HepG2 (cell line): ENCODE data around the gene ARIH2. TPM values are rescaled to one million over a fixed set of nuclear protein-coding genes. Genes with fewer than 3 reads are reported as not detected.

Source experiments
- ERF ChIP-seq: IDR thresholded peaks from 2 replicates; pipeline ENCODE4 v1.6.1; 2018; ENCODE audit warnings: missing biosample characterization, missing genetic modification reagents
- HDAC1 ChIP-seq: sonication (generic); formaldehyde crosslinking; IDR thresholded peaks from 2 replicates; pipeline ENCODE4 v1.5.1; 2020; ENCODE audit warnings: mild to moderate bottlenecking, missing genetic modification reagents
- HNRNPLL ChIP-seq: fragments of 200-400 bp; formaldehyde crosslinking; IDR thresholded peaks from 2 replicates; pipeline ENCODE4 v1.6.1; 2017; ENCODE audit warnings: mild to moderate bottlenecking, low read depth, low read length; ENCODE audit not compliant: poor library complexity, severe bottlenecking
- KDM2A ChIP-seq: sonication (generic); formaldehyde crosslinking; IDR thresholded peaks from 2 replicates; pipeline ENCODE4 v1.4.0; 2020; ENCODE audit warnings: low read depth, missing genetic modification reagents, borderline replicate concordance
- KLF11 ChIP-seq: IDR thresholded peaks from 2 replicates; pipeline ENCODE4 v1.6.1; 2016; ENCODE audit warnings: missing compliant biosample characterization
- MAFK ChIP-seq, 2 experiments: IDR thresholded peaks in 1 of 2; conservative IDR thresholded peaks in 1 of 2; 2 replicates each; pipeline ENCODE4 v1.6.1; 2011; ENCODE audit warnings: improper control_type of control experiment in 2 of 2, low read length in 2 of 2
- MATR3 ChIP-seq: sonication (generic); formaldehyde crosslinking; IDR thresholded peaks from 2 replicates; pipeline ENCODE4 v1.4.0; 2020; ENCODE audit warnings: missing genetic modification reagents
- MEIS1 ChIP-seq: sonication (generic); formaldehyde crosslinking; IDR thresholded peaks from 2 replicates; pipeline ENCODE4 v1.9.0; 2021; ENCODE audit warnings: mild to moderate bottlenecking, missing genetic modification reagents, moderate library complexity, borderline replicate concordance
- RFX3 ChIP-seq: IDR thresholded peaks from 2 replicates; pipeline ENCODE4 v1.6.1; 2016; ENCODE audit warnings: missing biosample characterization, missing genetic modification reagents
- RNF2 ChIP-seq: fragments of 450-650 bp; conservative IDR thresholded peaks from 2 replicates; pipeline ENCODE4 v1.6.1; 2016; ENCODE audit warnings: low read depth
- SRF ChIP-seq: IDR thresholded peaks from 2 replicates; pipeline ENCODE4 v1.6.1; 2011; ENCODE audit warnings: mild to moderate bottlenecking, low read depth, low read length, moderate library complexity
- TRIM24 ChIP-seq: sonication (generic); formaldehyde crosslinking; IDR thresholded peaks from 2 replicates; pipeline ENCODE4 v1.8.0; 2022; ENCODE audit warnings: mild to moderate bottlenecking, missing genetic modification reagents
- U2AF2 ChIP-seq: fragments of 200-400 bp; formaldehyde crosslinking; IDR thresholded peaks from 2 replicates; pipeline ENCODE4 v1.6.1; 2017; ENCODE audit warnings: low read depth, mild to moderate bottlenecking, low read length
- ZBTB38 ChIP-seq: sonication (generic); formaldehyde crosslinking; IDR thresholded peaks from 2 replicates; pipeline ENCODE4 v1.5.1; 2020; ENCODE audit warnings: mild to moderate bottlenecking, missing genetic modification reagents
- ZFP36 ChIP-seq: fragments of 150-350 bp; IDR thresholded peaks from 2 replicates; pipeline ENCODE4 v1.6.1; 2018; ENCODE audit warnings: borderline replicate concordance, low read length, low read depth; ENCODE audit not compliant: partially characterized antibody
- ZNF367 ChIP-seq: sonication (generic); formaldehyde crosslinking; IDR thresholded peaks from 2 replicates; pipeline ENCODE4 v1.4.0; 2020; ENCODE audit warnings: missing genetic modification reagents, borderline replicate concordance
- ZNF850 ChIP-seq: sonication (generic); formaldehyde crosslinking; conservative IDR thresholded peaks from 2 replicates; pipeline ENCODE4 v1.9.0; 2021; ENCODE audit warnings: mild to moderate bottlenecking, missing genetic modification reagents
- polyA plus RNA-seq, 8 experiments: library from polyadenylated mRNA; depleted of rRNA in 3 of 8; stranded (reverse) in 7 of 8; unstranded in 1 of 8; fragments of >200 nt; fragmentation: Illumina TruSeq in 4 of 8; extraction: Trizol in 4 of 8; gene quantifications; 2 replicates each; pipeline versions ENCODE4 v1.2.1 to v1.2.3, GENCODE V29; 2011 to 2016; ENCODE audit warnings: low read depth in 4 of 8, missing spikeins in 1 of 8, mixed read lengths in 1 of 8; ENCODE audit not compliant: insufficient read depth in 1 of 8
- total RNA-seq, 5 experiments: library from RNA; depleted of rRNA; stranded (reverse); fragments of >200 nt; fragmentation: Illumina TruSeq; extraction: Trizol; gene quantifications; 2 replicates each; pipeline ENCODE4 v1.2.3, GENCODE V29; 2016; ENCODE audit warnings: low read depth in 1 of 5
- TF ChIP-seq, protein P1 (sequence below): sonication (generic); formaldehyde crosslinking; IDR thresholded peaks from 2 replicates; pipeline ENCODE4 v1.4.0; 2020; ENCODE audit warnings: mild to moderate bottlenecking, missing genetic modification reagents, borderline replicate concordance
- TF ChIP-seq, protein P2 (sequence below): sonication (generic); formaldehyde crosslinking; IDR thresholded peaks from 2 replicates; pipeline ENCODE4 v1.8.1; 2023; ENCODE audit warnings: missing genetic modification reagents, inconsistent platforms, borderline replicate concordance
- TF ChIP-seq, protein P3 (sequence below): sonication (generic); formaldehyde crosslinking; IDR thresholded peaks from 2 replicates; pipeline ENCODE4 v1.8.1; 2023; ENCODE audit warnings: mild to moderate bottlenecking, inconsistent platforms, moderate library complexity, missing genetic modification reagents, borderline replicate concordance
- TF ChIP-seq, protein P4 (sequence below): sonication (generic); formaldehyde crosslinking; IDR thresholded peaks from 2 replicates; pipeline ENCODE4 v1.8.1; 2023; ENCODE audit warnings: mild to moderate bottlenecking, missing genetic modification reagents, borderline replicate concordance
- TF ChIP-seq, protein P5 (sequence below): sonication (generic); formaldehyde crosslinking; IDR thresholded peaks from 2 replicates; pipeline ENCODE4 v1.5.1; 2020; ENCODE audit warnings: missing genetic modification reagents, mild to moderate bottlenecking, borderline replicate concordance

The ARIH2 gene
- total and polyA plus RNA-seq, 2 of the 13 experiments (the other 11 are each of a cell fraction or from before 2014, with no cell fraction given): 64.8 to 83.3 TPM

DNA sequence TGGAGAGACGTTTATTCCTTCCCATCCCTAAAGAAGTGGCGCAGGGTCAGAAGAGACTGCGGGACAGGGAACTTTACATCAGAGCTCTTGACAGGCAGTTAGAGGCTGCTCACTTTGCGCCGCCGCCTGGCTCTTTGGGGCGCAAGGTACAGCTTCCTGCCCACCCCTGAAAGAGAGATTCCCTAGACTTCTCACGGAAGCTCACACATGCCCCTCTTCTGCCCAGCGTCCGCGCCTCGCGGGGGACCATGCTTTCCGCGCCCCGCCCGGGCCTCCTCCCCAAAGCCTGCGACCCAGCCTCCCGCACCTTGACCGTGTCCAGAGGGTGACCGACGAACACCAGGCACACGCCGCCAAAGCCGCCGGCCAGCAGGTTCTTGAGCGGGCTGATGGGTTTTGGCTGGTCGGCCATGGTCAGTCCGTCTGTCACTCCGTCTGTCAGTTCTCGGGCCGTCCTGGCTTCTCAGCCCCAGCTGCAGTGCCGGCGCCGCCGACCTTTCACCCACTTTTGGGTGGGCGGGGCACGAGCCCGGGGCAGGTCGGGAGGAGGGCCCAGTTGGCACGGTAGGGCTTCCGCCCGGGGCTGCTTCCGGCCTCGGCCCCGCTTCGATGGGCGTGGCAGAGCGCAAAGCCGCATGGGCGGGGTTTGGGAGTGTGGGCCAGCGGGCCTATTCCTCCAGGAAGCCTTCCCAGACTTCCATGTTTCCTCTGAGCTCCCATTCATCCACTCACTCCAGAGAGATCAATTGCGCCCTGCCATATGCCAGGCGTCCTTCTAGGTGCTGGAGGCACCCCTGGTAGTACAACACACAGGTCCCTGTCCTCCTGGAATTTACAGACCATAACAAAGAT is 20.0 kb upstream of the ARIH2 start, which contains the start of gene SLC25A20 (continued):
- TF ChIP-seq, protein P1, sequence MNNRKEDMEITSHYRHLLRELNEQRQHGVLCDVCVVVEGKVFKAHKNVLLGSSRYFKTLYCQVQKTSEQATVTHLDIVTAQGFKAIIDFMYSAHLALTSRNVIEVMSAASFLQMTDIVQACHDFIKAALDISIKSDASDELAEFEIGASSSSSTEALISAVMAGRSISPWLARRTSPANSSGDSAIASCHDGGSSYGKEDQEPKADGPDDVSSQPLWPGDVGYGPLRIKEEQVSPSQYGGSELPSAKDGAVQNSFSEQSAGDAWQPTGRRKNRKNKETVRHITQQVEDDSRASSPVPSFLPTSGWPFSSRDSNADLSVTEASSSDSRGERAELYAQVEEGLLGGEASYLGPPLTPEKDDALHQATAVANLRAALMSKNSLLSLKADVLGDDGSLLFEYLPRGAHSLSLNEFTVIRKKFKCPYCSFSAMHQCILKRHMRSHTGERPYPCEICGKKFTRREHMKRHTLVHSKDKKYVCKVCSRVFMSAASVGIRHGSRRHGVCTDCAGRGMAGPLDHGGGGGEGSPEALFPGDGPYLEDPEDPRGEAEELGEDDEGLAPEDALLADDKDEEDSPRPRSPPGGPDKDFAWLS (CRISPR knock-in tag): no peak
- TF ChIP-seq, protein P2, sequence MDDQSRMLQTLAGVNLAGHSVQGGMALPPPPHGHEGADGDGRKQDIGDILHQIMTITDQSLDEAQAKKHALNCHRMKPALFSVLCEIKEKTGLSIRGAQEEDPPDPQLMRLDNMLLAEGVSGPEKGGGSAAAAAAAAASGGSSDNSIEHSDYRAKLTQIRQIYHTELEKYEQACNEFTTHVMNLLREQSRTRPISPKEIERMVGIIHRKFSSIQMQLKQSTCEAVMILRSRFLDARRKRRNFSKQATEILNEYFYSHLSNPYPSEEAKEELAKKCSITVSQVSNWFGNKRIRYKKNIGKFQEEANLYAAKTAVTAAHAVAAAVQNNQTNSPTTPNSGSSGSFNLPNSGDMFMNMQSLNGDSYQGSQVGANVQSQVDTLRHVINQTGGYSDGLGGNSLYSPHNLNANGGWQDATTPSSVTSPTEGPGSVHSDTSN (CRISPR knock-in tag): no peak
- TF ChIP-seq, protein P3, sequence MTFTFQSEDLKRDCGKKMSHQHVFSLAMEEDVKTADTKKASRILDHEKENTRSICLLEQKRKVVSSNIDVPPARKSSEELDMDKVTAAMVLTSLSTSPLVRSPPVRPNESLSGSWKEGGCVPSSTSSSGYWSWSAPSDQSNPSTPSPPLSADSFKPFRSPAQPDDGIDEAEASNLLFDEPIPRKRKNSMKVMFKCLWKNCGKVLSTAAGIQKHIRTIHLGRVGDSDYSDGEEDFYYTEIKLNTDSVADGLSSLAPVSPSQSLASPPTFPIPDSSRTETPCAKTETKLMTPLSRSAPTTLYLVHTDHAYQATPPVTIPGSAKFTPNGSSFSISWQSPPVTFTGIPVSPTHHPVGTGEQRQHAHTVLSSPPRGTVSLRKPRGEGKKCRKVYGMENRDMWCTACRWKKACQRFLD (CRISPR knock-in tag): no peak
- TF ChIP-seq ZNF367 (no peak), U2AF2 (no peak), KLF11 (no peak), SRF (no peak), HNRNPLL (peak; percentile 68), ERF (CRISPR knock-in tag) (peak; percentile 65; the same call in 1 of the 2 replicates), MAFK (conservative IDR thresholded peaks at IDR 0.05 in 1 of 2, IDR thresholded peaks at IDR 0.05 in 1 of 2; ENCODE audit: low read length in 2 of 2) (no peak), ZNF850 (0 out of 2 replicates have a peak, but pooled peaks have one; percentile 75), KDM2A (peak; percentile 82; the same call in 1 of the 2 replicates), TRIM24 (CRISPR knock-in tag) (no peak), RFX3 (CRISPR knock-in tag) (no peak), MATR3 (CRISPR knock-in tag) (no peak), RNF2 (no peak), MEIS1 (CRISPR knock-in tag) (peak; percentile 58; the same call in 1 of the 2 replicates), ZBTB38 (CRISPR knock-in tag) (no peak), ZFP36 (peak; percentile 100), HDAC1 (CRISPR knock-in tag) (peak; percentile 97)
- TF ChIP-seq, protein P4, sequence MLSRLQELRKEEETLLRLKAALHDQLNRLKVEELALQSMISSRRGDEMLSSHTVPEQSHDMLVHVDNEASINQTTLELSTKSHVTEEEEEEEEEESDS: no peak
- TF ChIP-seq, protein P5, sequence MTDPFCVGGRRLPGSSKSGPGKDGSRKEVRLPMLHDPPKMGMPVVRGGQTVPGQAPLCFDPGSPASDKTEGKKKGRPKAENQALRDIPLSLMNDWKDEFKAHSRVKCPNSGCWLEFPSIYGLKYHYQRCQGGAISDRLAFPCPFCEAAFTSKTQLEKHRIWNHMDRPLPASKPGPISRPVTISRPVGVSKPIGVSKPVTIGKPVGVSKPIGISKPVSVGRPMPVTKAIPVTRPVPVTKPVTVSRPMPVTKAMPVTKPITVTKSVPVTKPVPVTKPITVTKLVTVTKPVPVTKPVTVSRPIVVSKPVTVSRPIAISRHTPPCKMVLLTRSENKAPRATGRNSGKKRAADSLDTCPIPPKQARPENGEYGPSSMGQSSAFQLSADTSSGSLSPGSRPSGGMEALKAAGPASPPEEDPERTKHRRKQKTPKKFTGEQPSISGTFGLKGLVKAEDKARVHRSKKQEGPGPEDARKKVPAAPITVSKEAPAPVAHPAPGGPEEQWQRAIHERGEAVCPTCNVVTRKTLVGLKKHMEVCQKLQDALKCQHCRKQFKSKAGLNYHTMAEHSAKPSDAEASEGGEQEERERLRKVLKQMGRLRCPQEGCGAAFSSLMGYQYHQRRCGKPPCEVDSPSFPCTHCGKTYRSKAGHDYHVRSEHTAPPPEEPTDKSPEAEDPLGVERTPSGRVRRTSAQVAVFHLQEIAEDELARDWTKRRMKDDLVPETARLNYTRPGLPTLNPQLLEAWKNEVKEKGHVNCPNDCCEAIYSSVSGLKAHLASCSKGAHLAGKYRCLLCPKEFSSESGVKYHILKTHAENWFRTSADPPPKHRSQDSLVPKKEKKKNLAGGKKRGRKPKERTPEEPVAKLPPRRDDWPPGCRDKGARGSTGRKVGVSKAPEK (CRISPR knock-in tag): no peak
